Heart left ventricle (tissue), 13 donors: ENCODE measurements around the gene TGFB2.

ENCODE experiments used
- CTCF ChIP-seq, 12 donors: fragments of 200-600 bp; sonication (generic) in 4 of 12; IDR thresholded peaks; one replicate each; pipeline versions ENCODE4 v1.5.0 to v1.8.0; 2018 to 2022; ENCODE audit warnings: antibody characterized with exemption in 12 of 12, mild to moderate bottlenecking in 5 of 12
- POLR2A ChIP-seq, 2 donors: fragments of 450-650 bp; IDR thresholded peaks; one replicate each; pipeline ENCODE4 v1.6.1; 2017; ENCODE audit warnings: antibody characterized with exemption in 2 of 2, mild to moderate bottlenecking in 2 of 2, moderate library complexity in 2 of 2
- donor health status: ischemic (EF 13 %, LVEDD 7.1; RV severe dilation, severe dysfunction).
- donor health status: DM: no; HTN: yes; CAD: no.
- donor health status: DM: no; HTN: no; CAD: no.
- donor health status: ischemic (EF 25% LVEDD 6.9; RV normal size, moderate dysfunction).
- donor health status: ischemic (EF 25% LVEDD 5.7; RV mildly dilated, moderate dysfunction).
- donor health status: ischemic (EF 35%, LVEDD 5.7; RV mildly dilated, moderate dysfunction).
- donor health status: nonischemic (EF 11% LVEDD 7.7; RV severe dilation, severe dysfunction).
- donor health status: DM: yes; HTN: yes; CAD: no.
- donor health status: PGD.
- donor health status: ischemic (EF 29% LVEDD 5.4; RV normal size, mild dysfunction).
- donor health status: nonischemic (EF 23%, LVEDD 6.1; RV moderate dilation, normal function).

GRCh38 chr1:218323568-218324225 is 21.4 kb upstream of the TGFB2 start:
- TF ChIP-seq CTCF (IDR thresholded peaks at IDR 0.05), result no peak
- no peak for TF ChIP-seq POLR2A (IDR thresholded peaks at IDR 0.05)
